Smooth muscle cell of the coronary artery (primary cell): ENCODE measurements around the gene ATP13A5. TPM values are rescaled to one million over a fixed set of nuclear protein-coding genes. Genes with fewer than 3 reads are reported as not detected.

Experiments used
- total RNA-seq: library from RNA; depleted of rRNA; stranded (reverse); fragments of >200 nt; gene quantifications from 2 replicates; pipeline ENCODE4 v1.2.3, GENCODE V29; 2014; ENCODE audit warnings: low replicate concordance

ATP13A5 gene
- not detected in 2 replicates for total RNA-seq

DNA sequence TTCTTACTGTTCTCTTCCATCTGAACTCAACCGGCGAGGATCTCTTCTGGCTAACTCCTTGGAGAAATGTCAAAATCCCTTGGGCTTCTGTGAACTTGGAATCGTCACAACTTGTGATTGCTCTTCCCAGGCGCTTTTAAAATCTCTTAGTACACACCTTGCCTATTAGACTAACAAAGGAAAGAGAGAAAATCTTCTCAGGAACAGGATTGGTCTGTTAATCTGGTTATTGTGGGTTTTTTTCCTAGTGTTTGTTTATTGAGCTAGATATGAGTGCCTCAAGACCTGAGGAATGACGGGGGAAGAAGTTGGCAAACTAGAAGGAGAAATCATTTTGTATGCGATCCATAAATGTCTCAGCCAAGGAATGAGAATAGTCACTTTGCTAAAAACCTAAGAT is at the start of gene ATP13A5:
TSS of gene ATP13A5 (minus strand) at position 48 of the 400 bp plus-strand sequence. CDS start at position 20, 28 bp downstream.

DNA sequence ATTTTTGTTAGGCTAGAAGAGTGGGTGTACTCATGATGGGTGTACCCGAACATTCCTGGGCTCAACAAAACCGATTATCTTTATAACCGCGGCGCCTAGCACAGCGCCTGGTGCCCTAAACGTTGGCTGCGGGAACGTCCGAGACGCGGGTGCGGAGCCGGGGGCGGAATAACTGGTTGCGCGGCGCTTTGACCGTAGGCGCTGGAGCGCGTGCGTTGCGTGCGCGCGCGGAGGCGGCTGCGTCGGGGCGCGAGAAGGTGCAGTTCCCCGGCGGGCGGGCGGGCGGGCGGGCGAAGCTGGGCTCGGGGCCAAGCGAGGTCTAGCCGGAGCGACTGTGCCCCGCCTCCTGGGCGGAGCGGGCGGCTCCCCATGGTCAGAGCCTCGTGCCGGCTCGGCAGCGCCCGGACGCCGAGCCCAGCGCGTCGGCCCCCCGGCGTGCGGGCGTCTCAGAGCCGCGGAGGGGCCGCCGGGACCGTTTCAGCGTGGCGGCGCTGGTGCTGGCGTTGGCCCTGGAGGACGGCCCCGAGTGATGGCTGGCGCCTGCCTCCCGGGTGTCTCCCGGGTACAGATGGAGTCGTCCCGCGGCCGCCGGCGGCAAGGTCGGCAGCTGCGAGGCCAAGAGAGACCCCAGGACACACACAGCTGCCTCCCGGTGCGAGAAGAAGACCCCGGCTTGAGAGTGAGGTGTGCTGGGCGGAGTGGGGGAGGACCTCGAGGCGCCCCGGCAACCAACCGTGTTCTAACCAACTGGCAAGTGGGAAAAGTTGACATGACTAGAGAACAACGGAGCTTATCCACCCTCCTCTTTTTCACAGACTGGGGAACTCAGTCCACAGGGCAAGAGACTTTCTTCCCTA is 137.5 kb downstream of the ATP13A5 start, which contains the start of gene PLAAT1:
TSS of gene PLAAT1 (plus strand) at position 373 of the 857 bp plus-strand sequence. CDS start 14,429 bp downstream, outside the sequence.

Other genes with a start within 250 kb of the ATP13A5 start
- not detected in 2 replicates for gene PLAAT1, start 137.5 kb downstream of the ATP13A5 start, total RNA-seq
- gene ATP13A4, start 176.1 kb upstream of the ATP13A5 start, total RNA-seq = 0.23 TPM in 2 replicates
- gene OPA1, start 214.5 kb upstream of the ATP13A5 start, total RNA-seq = 58.9 and 62.5 TPM in 2 replicates